Muscle of leg (tissue), 16 donors: ENCODE data around the gene ZNF711. TPM values are rescaled to one million over a fixed set of nuclear protein-coding genes. Genes with fewer than 3 reads are reported as not detected.

Experiments
- DNase-seq: peaks from one replicate; pipeline ENCODE4 v3.0.0; 2013
- H3K27ac ChIP-seq: one replicate; pipeline ENCODE4 v1.5.1; 2013; ENCODE audit warnings: mild to moderate bottlenecking, low read length, control low read depth
- H3K27me3 ChIP-seq: one replicate; pipeline ENCODE4 v1.6.1; 2013; ENCODE audit warnings: low read length; ENCODE audit not compliant: control insufficient read depth, insufficient read depth
- H3K36me3 ChIP-seq: one replicate; pipeline ENCODE4 v1.6.1; 2013; ENCODE audit warnings: low read length; ENCODE audit not compliant: control insufficient read depth, insufficient read depth
- H3K4me1 ChIP-seq: one replicate; pipeline ENCODE4 v1.6.1; 2013; ENCODE audit warnings: low read length; ENCODE audit not compliant: control insufficient read depth, insufficient read depth
- H3K4me3 ChIP-seq: one replicate; pipeline ENCODE4 v1.5.1; 2013; ENCODE audit warnings: low read length, control low read depth
- H3K9me3 ChIP-seq: replicated peaks from 2 replicates; pipeline ENCODE4 v1.6.1; 2013; ENCODE audit warnings: low read depth, low read length; ENCODE audit not compliant: control insufficient read depth
- WGBS: methylation state at CpG from one replicate; pipeline ENCODE4 v1.1.5; 2013; ENCODE audit warnings: missing lambda C conversion rate; ENCODE audit not compliant: insufficient coverage; 5-methylcytosine and 5-hydroxymethylcytosine counted together
- long read RNA-seq, 11 donors: transcript quantifications; one replicate each; lab custom pipeline, GENCODE V29; 2026
- polyA plus RNA-seq, 8 donors: library from polyadenylated mRNA; unstranded; fragments of 120-200 nt; gene quantifications; one replicate each; pipeline versions ENCODE4 v1.2.1 to v1.2.3, GENCODE V29; 2013; ENCODE audit warnings: inconsistent platforms in 1 of 8, low replicate concordance in 1 of 8; ENCODE audit not compliant: insufficient read length in 8 of 8, insufficient read depth in 1 of 8
- total RNA-seq: library from RNA; stranded (reverse); fragments of 120-200 nt; gene quantifications from one replicate; pipeline ENCODE4 v1.2.4, GENCODE V29; 2013

Gene ZNF711
- total RNA-seq (20.7 TPM), polyA plus RNA-seq (10 to 100 TPM; 20.5 to 32.2 (median 28.1) TPM)
- long read RNA-seq, donor 1, partial matches to known transcripts, result 0 of 1 reads
- long read RNA-seq, donor 1, other reads (novel, unspliced or antisense), result 0 of 1 reads
- long read RNA-seq, donor 2, result 0 reads
- long read RNA-seq, donor 3, partial matches to known transcripts, result 7 of 7 reads
- long read RNA-seq, donor 3, other reads (novel, unspliced or antisense), result 0 of 7 reads
- long read RNA-seq, donor 4, full-length matches to known transcripts, result 1 of 1 reads
- long read RNA-seq, donor 4, partial matches to known transcripts, result 0 of 1 reads
- long read RNA-seq, donor 4, other reads (novel, unspliced or antisense), result 0 of 1 reads
- long read RNA-seq, donor 5, partial matches to known transcripts, result 9 of 10 reads
- long read RNA-seq, donor 5, other reads (novel, unspliced or antisense), result 0 of 10 reads
- long read RNA-seq, donor 6, partial matches to known transcripts, result 13 of 16 reads
- long read RNA-seq, donor 6, other reads (novel, unspliced or antisense), result 0 of 16 reads
- long read RNA-seq, donor 7, result 0 reads
- long read RNA-seq, donor 8, partial matches to known transcripts, result 0 of 3 reads
- long read RNA-seq, donor 8, other reads (novel, unspliced or antisense), result 0 of 3 reads
- long read RNA-seq, donor 9, partial matches to known transcripts, result 0 of 1 reads
- long read RNA-seq, donor 9, other reads (novel, unspliced or antisense), result 0 of 1 reads
- long read RNA-seq, donor 10, partial matches to known transcripts, result 0 of 1 reads
- long read RNA-seq, donor 10, other reads (novel, unspliced or antisense), result 0 of 1 reads
- long read RNA-seq, donor 11, result 0 reads

- DNase-seq, result peak; percentile 94
- H3K27ac ChIP-seq, result peak within 1 kb of the TSS; percentile 94
Measured at GRCh38 chrX:85243761-85244449, at the start of gene ZNF711, which contains the start of gene SATL1. Gene ZNF711 (plus strand): TSS chrX:85243991. CDS start chrX:85247573, 3,582 bp downstream. Gene SATL1 (minus strand): TSS chrX:85243779. CDS start chrX:85108968, 134,811 bp downstream.

GRCh38 chrX:85196319-85196718 lies 47.5 kb upstream of the ZNF711 start:
- Histone ChIP-seq H3K36me3 (no peaks in the 10 kb centered on the region), H3K27ac (no peak overlapping the region), H3K27me3 (no peaks in the 10 kb centered on the region), H3K4me3 (no peak overlapping the region), H3K4me1 (no peaks in the 10 kb centered on the region), H3K9me3 (no peaks in the 10 kb centered on the region)
- WGBS, result no CpG with 5 or more reads among the region's 1 CpG
- no peak for DNase-seq

More at GRCh38 chrX:85243761-85244449, at the start of gene ZNF711, which contains the start of gene SATL1:
- Histone ChIP-seq H3K27me3 (peaks cover 9% of the 10 kb centered on the region), H3K9me3 (no peaks in the 10 kb centered on the region), H3K4me1 (no peaks in the 10 kb centered on the region), H3K4me3 (peak within 1 kb of the TSS; percentile 79), H3K36me3 (no peaks in the 10 kb centered on the region)
- 25% methylated on average over 46 of the region's 65 CpGs for WGBS

- Histone ChIP-seq H3K4me1 (no peaks in the 10 kb centered on the region), H3K27ac (no peak overlapping the region), H3K27me3 (peaks cover 4% of the 10 kb centered on the region), H3K9me3 (no peaks in the 10 kb centered on the region), H3K4me3 (no peak overlapping the region), H3K36me3 (no peaks in the 10 kb centered on the region)
- no peak for DNase-seq
- 79% methylated on average over 7 of the region's 8 CpGs for WGBS
Measured at GRCh38 chrX:85203461-85203970, 40.3 kb upstream of the ZNF711 start.

GRCh38 chrX:85213792-85214530 lies 29.8 kb upstream of the ZNF711 start:
- no CpG with 5 or more reads among the region's 3 CpGs for WGBS
- H3K27me3 ChIP-seq, result no peaks in the 10 kb centered on the region
- no peak overlapping the region for H3K4me3 ChIP-seq
- H3K36me3 ChIP-seq, result no peaks in the 10 kb centered on the region
- H3K4me1 ChIP-seq, result no peaks in the 10 kb centered on the region
- H3K9me3 ChIP-seq, result no peaks in the 10 kb centered on the region
- H3K27ac ChIP-seq, result no peak overlapping the region
- no peak for DNase-seq

- no peak overlapping the region for H3K27ac ChIP-seq
- no peak overlapping the region for H3K4me3 ChIP-seq
- DNase-seq, result no peak
- WGBS, result 100% methylated on average over 1 of the region's 1 CpG
- no peaks in the 10 kb centered on the region for H3K4me1 ChIP-seq
- no peaks in the 10 kb centered on the region for H3K27me3 ChIP-seq
- H3K36me3 ChIP-seq, result no peaks in the 10 kb centered on the region
- no peaks in the 10 kb centered on the region for H3K9me3 ChIP-seq
Measured at GRCh38 chrX:85215946-85216345, 27.8 kb upstream of the ZNF711 start.

GRCh38 chrX:85221361-85221760 lies 22.4 kb upstream of the ZNF711 start:
- no peaks in the 10 kb centered on the region for H3K9me3 ChIP-seq
- no peak overlapping the region for H3K4me3 ChIP-seq
- no CpG with 5 or more reads among the region's 1 CpG for WGBS
- no peak for DNase-seq
- H3K4me1 ChIP-seq, result no peaks in the 10 kb centered on the region
- H3K36me3 ChIP-seq, result no peaks in the 10 kb centered on the region
- no peaks in the 10 kb centered on the region for H3K27me3 ChIP-seq
- no peak overlapping the region for H3K27ac ChIP-seq

- Histone ChIP-seq H3K36me3 (no peaks in the 10 kb centered on the region), H3K9me3 (no peaks in the 10 kb centered on the region), H3K4me3 (no peak overlapping the region), H3K4me1 (no peaks in the 10 kb centered on the region), H3K27ac (no peak overlapping the region), H3K27me3 (no peaks in the 10 kb centered on the region)
- WGBS, result 70% methylated on average over 2 of the region's 2 CpGs
- no peak for DNase-seq
Measured at GRCh38 chrX:85223359-85223758, 20.4 kb upstream of the ZNF711 start.

- DNase-seq, result peak; percentile 8
- 88% methylated on average over 1 of the region's 2 CpGs for WGBS
- H3K36me3 ChIP-seq, result no peaks in the 10 kb centered on the region
- H3K4me3 ChIP-seq, result peak overlapping the region; percentile 79
- H3K9me3 ChIP-seq, result no peaks in the 10 kb centered on the region
- H3K27me3 ChIP-seq, result peaks cover 9% of the 10 kb centered on the region
- H3K4me1 ChIP-seq, result no peaks in the 10 kb centered on the region
- peak overlapping the region; percentile 94 for H3K27ac ChIP-seq
Measured at GRCh38 chrX:85243155-85243554, 636 bp upstream of the ZNF711 start.

- peak overlapping the region; percentile 79 for H3K4me3 ChIP-seq
- peak overlapping the region; percentile 94 for H3K27ac ChIP-seq
- WGBS, result 39% methylated on average over 6 of the region's 42 CpGs
- no peaks in the 10 kb centered on the region for H3K9me3 ChIP-seq
- no peaks in the 10 kb centered on the region for H3K4me1 ChIP-seq
- peaks cover 9% of the 10 kb centered on the region for H3K27me3 ChIP-seq
- H3K36me3 ChIP-seq, result no peaks in the 10 kb centered on the region
- peak; percentile 41 for DNase-seq
Measured at GRCh38 chrX:85244450-85245211, 840 bp downstream of the ZNF711 start.
